Measurements from ENCODE around the gene DIRAS1. TPM values are rescaled to one million over a fixed set of nuclear protein-coding genes. Genes with fewer than 3 reads are reported as not detected.

DIRAS1 gene
- total and polyA plus RNA-seq, 2 of the 8 experiments (the other 6 are each of a cell fraction or from before 2014, with no cell fraction given): 20.2 to 22.3 TPM

DNA sequence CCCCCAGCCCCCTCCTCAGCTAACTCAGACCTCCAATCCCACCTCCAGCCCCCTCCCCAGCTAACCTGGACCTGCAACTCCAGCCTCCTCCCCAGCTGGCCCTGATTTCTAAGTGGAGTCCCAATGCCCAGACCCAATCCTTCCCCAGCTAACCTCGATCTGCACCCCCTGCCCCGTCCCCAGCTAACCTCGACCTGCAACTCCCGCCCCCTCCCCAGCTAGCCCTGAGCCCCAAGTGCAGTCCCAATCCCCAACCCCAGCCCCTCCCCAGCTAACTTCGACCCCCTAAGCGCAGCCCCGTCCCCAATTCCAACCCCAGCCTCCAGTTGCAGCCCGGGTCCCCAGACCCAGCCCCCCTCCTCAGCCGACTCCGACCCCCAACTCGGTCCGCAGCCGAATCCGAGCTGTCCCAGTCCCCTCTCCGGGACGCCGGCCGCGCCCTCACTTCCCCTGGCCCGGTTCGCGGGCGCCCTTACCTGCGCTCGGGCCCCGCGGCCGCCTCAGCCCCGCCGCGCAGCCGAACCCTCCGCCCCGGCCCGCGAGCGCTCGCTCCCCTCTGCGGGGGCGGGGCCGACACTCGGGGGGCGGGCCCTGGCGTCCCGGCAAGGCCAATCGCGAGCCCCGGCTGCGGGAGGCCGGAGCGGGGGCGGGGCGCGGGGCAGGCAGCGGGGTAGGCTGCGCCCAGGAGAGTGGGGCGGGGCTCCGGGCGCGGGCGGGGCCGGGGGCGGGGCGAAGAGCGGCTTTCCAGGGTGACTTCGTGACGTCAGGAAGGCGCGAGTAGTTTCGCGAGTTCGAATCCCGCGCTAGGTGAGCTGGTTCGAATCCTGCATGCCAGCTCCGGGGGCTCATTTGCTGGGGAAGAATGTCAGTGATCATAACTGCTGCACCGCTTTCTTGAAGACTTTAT, 18.7 kb downstream of the DIRAS1 start, which contains the start of gene GNG7:
Gene GNG7, minus strand, starts transcription at position 525 of the 907 bp plus-strand sequence. CDS start 182,006 bp downstream, outside the sequence.
- Histone ChIP-seq H2AK5ac (ENCODE audit: low read depth, low read length) (no peak within 1 kb of the TSS), H4K8ac (ENCODE audit: extremely low read depth, insufficient read depth, low read length) (no peak within 1 kb of the TSS; the same call in 1 of the 2 replicates), H3K23me2 (ENCODE audit: low read depth, low read length) (peaks cover 4% of the 10 kb centered on the region; the same call in 1 of the 2 replicates), H3K18ac (ENCODE audit: extremely low read depth, low read length) (no peak within 1 kb of the TSS), H3K79me1 (ENCODE audit: low read depth, low read length) (no peaks in the 10 kb centered on the region), H2BK5ac (ENCODE audit: low read depth, low read length) (no peak within 1 kb of the TSS), H3K27ac (ENCODE audit: low read depth, low read length) (no peak within 1 kb of the TSS), H3K27me3 (replicated peaks in 1 of 4; ENCODE audit: control insufficient read depth in 3 of 4, extremely low read depth in 1 of 4, insufficient read depth in 3 of 4, low read length in 3 of 4) (peaks cover 0 to 20% (median 17%) of the 10 kb centered on the region in 4 experiments; a peak in 6 of 7 replicates), H3K23ac (ENCODE audit: insufficient read length) (no peak within 1 kb of the TSS), H4K91ac (replicated peaks; ENCODE audit: insufficient read length, low read length) (no peak within 1 kb of the TSS), H2BK15ac (ENCODE audit: low read length) (no peak within 1 kb of the TSS), H2BK120ac (replicated peaks; ENCODE audit: low read depth, low read length) (no peak within 1 kb of the TSS), H4K5ac (ENCODE audit: insufficient read length, low read depth, low read length) (no peak within 1 kb of the TSS), H2AFZ (ENCODE audit: low read length) (no peak within 1 kb of the TSS; the same call in 1 of the 2 replicates), H3K14ac (ENCODE audit: insufficient read length) (no peak within 1 kb of the TSS), H3K56ac (replicated peaks; ENCODE audit: insufficient read length, low read depth, low read length) (no peak within 1 kb of the TSS), H3K4me3 (ENCODE audit: extremely low read depth in 1 of 4, insufficient read depth in 2 of 4, low read depth in 3 of 4, low read length in 4 of 4) (peak within 1 kb of the TSS; percentile 59 to 89 (median 72)), H3K4ac (replicated peaks; ENCODE audit: insufficient read length, low read depth, low read length) (peak within 1 kb of the TSS; percentile 38), H3K4me2 (ENCODE audit: insufficient read depth in 1 of 2, low read depth in 2 of 2, low read length in 2 of 2) (peak within 1 kb of the TSS; percentile 90 to 94), H2BK12ac (ENCODE audit: low read depth, low read length) (no peak within 1 kb of the TSS), H3K79me2 (ENCODE audit: control insufficient read depth in 1 of 2, insufficient read depth in 2 of 2, low read length in 2 of 2) (no peaks in the 10 kb centered on the region), H3K4me1 (replicated peaks in 1 of 4; ENCODE audit: control insufficient read depth in 3 of 4, insufficient read depth in 4 of 4, low read length in 3 of 4) (peaks cover 3 to 8% (median 5%) of the 10 kb centered on the region in 4 experiments), H4K20me1 (replicated peaks in 1 of 2; ENCODE audit: control insufficient read depth in 1 of 2, insufficient read depth in 2 of 2, low read length in 2 of 2) (peaks cover 0 to 2% of the 10 kb centered on the region in 2 experiments), H3K36me3 (ENCODE audit: control insufficient read depth in 2 of 4, insufficient read depth in 4 of 4, low read length in 3 of 4) (no peaks in the 10 kb centered on the region), H3K9me3 (ENCODE audit: insufficient read depth in 2 of 2, low read depth in 1 of 2, low read length in 1 of 2) (no peaks in the 10 kb centered on the region), H3K9ac (replicated peaks in 1 of 4; ENCODE audit: extremely low read depth in 1 of 4, low read depth in 3 of 4, low read length in 3 of 4) (peak within 1 kb of the TSS in 2 of 4 experiments; percentile 7 to 25; a peak in 2 of 7 replicates), H2BK20ac (ENCODE audit: low read length) (no peak within 1 kb of the TSS)
- peak in 1 of 2 experiments; percentile 96 for DNase-seq (ENCODE audit: low read depth in 1 of 2, low spot score in 2 of 2)
- WGBS, 2 experiments (ENCODE audit: extremely low coverage in 1 of 2, insufficient coverage in 1 of 2, insufficient read length in 1 of 2, insufficient replicate concordance in 2 of 2, low coverage in 1 of 2, low lambda C conversion rate in 2 of 2, missing lambda C conversion rate in 1 of 2): 67% methylated on average over 1 of the region's 77 CpGs; no CpG with 5 or more reads in 1 of the 2 experiments
- no peak for FAIRE-seq
- POLR2A ChIA-PET (ENCODE audit: partially characterized antibody): interaction anchor here (0.8 to 2.4 kb wide), 9 partner anchors 13 to 100 kb away, joined by 3 to 8 read pairs (median 3); no protein-coding TSS in a partner anchor
- CTCF ChIA-PET (ENCODE audit: partially characterized antibody): interaction anchor here (0.6 to 3.2 kb wide), 11 partner anchors 16 to 1030 kb away, joined by 3 to 11 read pairs (median 4); no protein-coding TSS in a partner anchor
- TF ChIP-seq RXRA (IDR thresholded peaks at IDR 0.05; ENCODE audit: insufficient read depth, low read depth, low read length) (no peak), EGR1 (IDR thresholded peaks at IDR 0.05; ENCODE audit: borderline replicate concordance, low read depth, low read length) (peak; percentile 63; the same call in 1 of the 2 replicates), FOSL1 (IDR thresholded peaks at IDR 0.05; ENCODE audit: insufficient read depth, low read depth, low read length) (no peak), KDM4A (IDR thresholded peaks at IDR 0.05; ENCODE audit: low read depth, low read length, severe bottlenecking) (peak; percentile 68), ZNF274 (IDR thresholded peaks at IDR 0.05; ENCODE audit: borderline replicate concordance, extremely low read depth, low read length) (no peak), NANOG (IDR thresholded peaks at IDR 0.05; ENCODE audit: insufficient read depth, low read depth, low read length, poor library complexity, severe bottlenecking) (no peak), SP1 (IDR thresholded peaks at IDR 0.05; ENCODE audit: low read depth, low read length) (no peak), GABPA (IDR thresholded peaks at IDR 0.05; ENCODE audit: borderline replicate concordance, insufficient read depth, low read length) (no peak), SAP30 (IDR thresholded peaks at IDR 0.05; ENCODE audit: insufficient read depth, insufficient replicate concordance, low read length) (no peak), TAF7 (optimal IDR thresholded peaks at IDR 0.05; ENCODE audit: borderline replicate concordance, low read depth, low read length) (no peak)

Data from H1 (cell line).